Ascending aorta (tissue), 2 donors: ENCODE measurements around the gene AMT. TPM values are rescaled to one million over a fixed set of nuclear protein-coding genes. Genes with fewer than 3 reads are reported as not detected.

Experiments
- DNase-seq, 2 donors: peaks; one replicate each; pipeline ENCODE4 v3.0.0-alpha.2; 2019; ENCODE audit warnings: low spot score in 2 of 2
- H3K27ac ChIP-seq, 2 donors: fragments of 200-600 bp; sonication (generic); one replicate each; pipeline ENCODE4 v1.5.1; 2016 to 2017; ENCODE audit warnings: mild to moderate bottlenecking in 1 of 2
- H3K27me3 ChIP-seq: fragments of 200-600 bp; sonication (generic); one replicate; pipeline ENCODE4 v1.5.1; 2017
- H3K36me3 ChIP-seq, 2 donors: fragments of 200-600 bp; sonication (generic); one replicate each; pipeline ENCODE4 v1.5.1; 2016
- H3K4me1 ChIP-seq, 2 donors: fragments of 200-600 bp; sonication (generic); one replicate each; pipeline ENCODE4 v1.5.1; 2016 to 2017; ENCODE audit warnings: mild to moderate bottlenecking in 1 of 2
- H3K4me3 ChIP-seq, 2 donors: fragments of 200-600 bp; sonication (generic); one replicate each; pipeline ENCODE4 v1.5.1; 2016 to 2017; ENCODE audit warnings: mild to moderate bottlenecking in 1 of 2
- H3K9me3 ChIP-seq, 2 donors: fragments of 200-600 bp; sonication (generic); one replicate each; pipeline ENCODE4 v1.5.1; 2016
- CTCF ChIP-seq, 3 experiments: fragments of 200-600 bp in 2 of 3; fragments of 450-650 bp in 1 of 3; sonication (generic) in 2 of 3; IDR thresholded peaks; one replicate each; pipeline ENCODE4 v1.5.1; 2016 to 2019; ENCODE audit warnings: antibody characterized with exemption in 3 of 3, mild to moderate bottlenecking in 1 of 3, moderate library complexity in 1 of 3
- intact Hi-C: fragments of 100-400 bp; cut with DNase I; formaldehyde crosslinking; loops from one replicate; pipeline ENCODE4 v1.15.1; 2023
- total RNA-seq: library from RNA; depleted of rRNA; stranded (reverse); fragments of >200 nt; gene quantifications from one replicate; pipeline ENCODE4 v1.1.0, GENCODE V29; 2016

AMT gene
- total RNA-seq, 1 donor from 2014 or later, result not detected

GRCh38 chr3:49371946-49372345 lies 50.3 kb downstream of the AMT start:
- Histone ChIP-seq H3K27ac (no peak overlapping the region), H3K9me3 (no peaks in the 10 kb centered on the region), H3K4me3 (no peak overlapping the region), H3K36me3 (peaks cover 56 to 65% of the 10 kb centered on the region in 2 donors), H3K27me3 (no peaks in the 10 kb centered on the region), H3K4me1 (no peaks in the 10 kb centered on the region)
- DNase-seq, result no peak
- intact Hi-C loops, result no loop called here
- TF ChIP-seq CTCF (IDR thresholded peaks at IDR 0.05), result no peak

GRCh38 chr3:49370585-49371290 lies 51.5 kb downstream of the AMT start:
- TF ChIP-seq CTCF (IDR thresholded peaks at IDR 0.05), result no peak

More at GRCh38 chr3:49370585-49371290, 51.5 kb downstream of the AMT start:
- no peak for DNase-seq
- Histone ChIP-seq H3K4me1 (no peaks in the 10 kb centered on the region), H3K36me3 (peaks cover 68 to 77% of the 10 kb centered on the region in 2 donors), H3K27me3 (no peaks in the 10 kb centered on the region), H3K9me3 (no peaks in the 10 kb centered on the region), H3K27ac (no peak overlapping the region), H3K4me3 (no peak overlapping the region)
- intact Hi-C loops, result no loop called here

Other genes starting within 250 kb of the AMT start
- 0.43 TPM for gene C3orf62, start 145.2 kb downstream of the AMT start, total RNA-seq
- 94.7 TPM for gene USP4, start 82.4 kb downstream of the AMT start, total RNA-seq
- gene GPX1, start 64.1 kb downstream of the AMT start, total RNA-seq, result 422 TPM
- 426 TPM for gene RHOA, start 10.5 kb downstream of the AMT start, total RNA-seq
- gene TCTA, start 10.1 kb downstream of the AMT start, total RNA-seq, result 51.5 TPM
- 2.2 TPM for gene NICN1, start 6.9 kb upstream of the AMT start, total RNA-seq
- 57.9 TPM for gene DAG1, start 47.8 kb upstream of the AMT start, total RNA-seq
- 0.85 TPM for gene BSN, start 132.0 kb upstream of the AMT start, total RNA-seq